GM23248 (cell line): ENCODE results near the gene SIK2. TPM values are rescaled to one million over a fixed set of nuclear protein-coding genes. Genes with fewer than 3 reads are reported as not detected.

Source experiments
- DNase-seq: peaks from one replicate; pipeline ENCODE4 v3.0.0-alpha.2; 2015
- H2AFZ ChIP-seq: fragments of 200-600 bp; sonication (generic); 2 replicates; pipeline ENCODE4 v1.6.1; 2016; ENCODE audit warnings: antibody characterized with exemption
- H3F3A ChIP-seq: fragments of 200-600 bp; sonication (generic); 2 replicates; pipeline ENCODE4 v1.6.1; 2016; ENCODE audit warnings: mild to moderate bottlenecking, antibody characterized with exemption, mixed run types; ENCODE audit not compliant: insufficient read depth
- H3K27ac ChIP-seq: fragments of 200-600 bp; sonication (generic); 2 replicates; pipeline ENCODE4 v1.5.1; 2016; ENCODE audit warnings: mild to moderate bottlenecking
- H3K27me3 ChIP-seq: fragments of 200-600 bp; sonication (generic); replicated peaks from 2 replicates; pipeline ENCODE4 v1.6.1; 2016; ENCODE audit warnings: mild to moderate bottlenecking; ENCODE audit not compliant: insufficient read depth
- H3K36me3 ChIP-seq: fragments of 200-600 bp; sonication (generic); 2 replicates; pipeline ENCODE4 v1.6.1; 2016; ENCODE audit warnings: low read depth, mild to moderate bottlenecking
- H3K4me1 ChIP-seq: fragments of 200-600 bp; sonication (generic); 2 replicates; pipeline ENCODE4 v1.6.1; 2016; ENCODE audit warnings: mild to moderate bottlenecking; ENCODE audit not compliant: insufficient read depth
- H3K4me2 ChIP-seq: fragments of 200-600 bp; sonication (generic); one replicate; pipeline ENCODE4 v1.6.1; 2016; ENCODE audit warnings: mild to moderate bottlenecking; ENCODE audit not compliant: unreplicated experiment
- H3K4me3 ChIP-seq: fragments of 200-600 bp; sonication (generic); 2 replicates; pipeline ENCODE4 v1.5.1; 2016; ENCODE audit warnings: mild to moderate bottlenecking
- H3K79me2 ChIP-seq: fragments of 200-600 bp; sonication (generic); 2 replicates; pipeline ENCODE4 v1.6.1; 2016; ENCODE audit warnings: mild to moderate bottlenecking; ENCODE audit not compliant: insufficient read depth
- H3K9ac ChIP-seq: fragments of 200-600 bp; sonication (generic); 2 replicates; pipeline ENCODE4 v1.6.1; 2016; ENCODE audit warnings: mild to moderate bottlenecking
- H3K9me2 ChIP-seq: fragments of 200-600 bp; sonication (generic); 2 replicates; pipeline ENCODE4 v1.6.1; 2016; ENCODE audit warnings: mixed run types, mild to moderate bottlenecking, moderate library complexity; ENCODE audit not compliant: insufficient read depth
- H3K9me3 ChIP-seq: fragments of 200-600 bp; sonication (generic); one replicate; pipeline ENCODE4 v1.6.1; 2017; ENCODE audit warnings: low read depth
- H4K20me1 ChIP-seq: fragments of 200-600 bp; sonication (generic); 2 replicates; pipeline ENCODE4 v1.6.0; 2016; ENCODE audit not compliant: insufficient read depth
- EZH2 ChIP-seq: fragments of 200-600 bp; sonication (generic); IDR thresholded peaks from 2 replicates; pipeline ENCODE4 v1.6.1; 2018; ENCODE audit warnings: antibody characterized with exemption, mild to moderate bottlenecking; ENCODE audit not compliant: insufficient read depth, poor library complexity, severe bottlenecking
- EZH2phosphoT487 ChIP-seq: fragments of 200-600 bp; sonication (generic); IDR thresholded peaks from 2 replicates; pipeline ENCODE4 v1.6.1; 2018; ENCODE audit warnings: antibody characterized with exemption, moderate library complexity, mild to moderate bottlenecking, low read depth; ENCODE audit not compliant: insufficient read depth
- WGBS, 2 experiments: methylation state at CpG; one replicate each; pipeline ENCODE4 v1.1.6; 2015 to 2017; ENCODE audit warnings: low lambda C conversion rate in 2 of 2, low coverage in 1 of 2; ENCODE audit errors: missing lambda C conversion rate in 2 of 2; 5-methylcytosine and 5-hydroxymethylcytosine counted together
- in situ Hi-C: fragments of 300-500 bp; cut with MboI; formaldehyde crosslinking; loops from 2 replicates; pipeline ENCODE4 v1.15.0; 2020
- polyA plus RNA-seq: library from polyadenylated mRNA; unstranded; fragments of >200 nt; fragmentation: Nextera tagmentation; extraction: Ambion mirVana; gene quantifications from 2 replicates; pipeline ENCODE4 v1.2.1, GENCODE V29; 2016
- total RNA-seq: library from RNA; depleted of rRNA; stranded (reverse); fragments of >200 nt; shearing (Covaris generic); gene quantifications from 2 replicates; pipeline ENCODE4 v1.2.3, GENCODE V29; 2014

The SIK2 gene
- total and polyA plus RNA-seq, 2 experiments from 2014 or later: 5.9 to 14.8 TPM

- TF ChIP-seq EZH2 (no peak), EZH2phosphoT487 (no peak)
- no peaks in the 10 kb centered on the region for H3K9me3 ChIP-seq
- in situ Hi-C loops: no loop called here
- no peak overlapping the region for H3K4me2 ChIP-seq
- H3K36me3 ChIP-seq: peaks cover 56% of the 10 kb centered on the region
- H3K27ac ChIP-seq: no peak overlapping the region
- no peaks in the 10 kb centered on the region for H3K9me2 ChIP-seq
- H4K20me1 ChIP-seq: no peaks in the 10 kb centered on the region
- H3K9ac ChIP-seq: no peak overlapping the region
- no peaks in the 10 kb centered on the region for H3K27me3 ChIP-seq
- no peak overlapping the region for H3K4me3 ChIP-seq
- 71 to 74% methylated on average over 7 of the region's 7 CpGs for WGBS, 2 experiments
- peaks cover 22% of the 10 kb centered on the region for H3K4me1 ChIP-seq
- DNase-seq: no peak
- H3F3A ChIP-seq: peaks cover 38% of the 10 kb centered on the region
- peaks cover 58% of the 10 kb centered on the region for H3K79me2 ChIP-seq
- no peak overlapping the region for H2AFZ ChIP-seq
These were observed 146.0 kb downstream of the SIK2 start for GRCh38 chr11:111748035-111748804.

GRCh38 chr11:111749646-111750045, 147.4 kb downstream of the SIK2 start:
- in situ Hi-C loops: no loop called here
- peaks cover 44% of the 10 kb centered on the region for H3K79me2 ChIP-seq
- H3K4me3 ChIP-seq: no peak overlapping the region
- H3K36me3 ChIP-seq: peaks cover 62% of the 10 kb centered on the region
- H3F3A ChIP-seq: peaks cover 38% of the 10 kb centered on the region
- H3K27me3 ChIP-seq: no peaks in the 10 kb centered on the region
- no peak overlapping the region for H3K27ac ChIP-seq
- peaks cover 17% of the 10 kb centered on the region for H3K4me1 ChIP-seq
- H3K9me3 ChIP-seq: no peaks in the 10 kb centered on the region
- no peaks in the 10 kb centered on the region for H3K9me2 ChIP-seq
- H4K20me1 ChIP-seq: no peaks in the 10 kb centered on the region
- no peak for DNase-seq
- no peak overlapping the region for H2AFZ ChIP-seq
- H3K9ac ChIP-seq: no peak overlapping the region
- TF ChIP-seq EZH2 (no peak), EZH2phosphoT487 (no peak)
- H3K4me2 ChIP-seq: no peak overlapping the region

- no peak for DNase-seq
- in situ Hi-C loops: no loop called here
These were observed 153.8 kb downstream of the SIK2 start for GRCh38 chr11:111756097-111756496.

GRCh38 chr11:111759376-111759775, 157.1 kb downstream of the SIK2 start:
- Histone ChIP-seq H3K4me2 (no peak overlapping the region), H4K20me1 (no peaks in the 10 kb centered on the region), H3K4me3 (no peak overlapping the region), H3K27me3 (no peaks in the 10 kb centered on the region), H3K9me2 (no peaks in the 10 kb centered on the region), H3K9ac (no peak overlapping the region), H3K36me3 (peaks cover 58% of the 10 kb centered on the region), H3K9me3 (no peaks in the 10 kb centered on the region), H3K27ac (no peak overlapping the region), H2AFZ (no peak overlapping the region), H3K79me2 (peaks cover 57% of the 10 kb centered on the region), H3F3A (0 out of 2 replicates have a peak, but pooled peaks cover 5% of the 10 kb centered on the region), H3K4me1 (peaks cover 13% of the 10 kb centered on the region)
- TF ChIP-seq EZH2phosphoT487 (no peak), EZH2 (no peak)
- no peak for DNase-seq
- in situ Hi-C loops: no loop called here

More at GRCh38 chr11:111756097-111756496, 153.8 kb downstream of the SIK2 start:
- H3K36me3 ChIP-seq: peaks cover 82% of the 10 kb centered on the region
- no peak for TF ChIP-seq EZH2phosphoT487
- TF ChIP-seq EZH2: no peak
- no peaks in the 10 kb centered on the region for H4K20me1 ChIP-seq
- peaks cover 24% of the 10 kb centered on the region for H3K79me2 ChIP-seq
- H3K27ac ChIP-seq: no peak overlapping the region
- H3F3A ChIP-seq: no peaks in the 10 kb centered on the region
- peaks cover 6% of the 10 kb centered on the region; the same call in 1 of the 2 replicates for H3K4me1 ChIP-seq
- H3K4me2 ChIP-seq: no peak overlapping the region
- no peaks in the 10 kb centered on the region for H3K9me3 ChIP-seq
- 97 to 98% methylated on average over 6 of the region's 6 CpGs for WGBS, 2 experiments
- H3K9ac ChIP-seq: no peak overlapping the region
- no peaks in the 10 kb centered on the region for H3K9me2 ChIP-seq
- H3K27me3 ChIP-seq: no peaks in the 10 kb centered on the region
- H3K4me3 ChIP-seq: no peak overlapping the region
- H2AFZ ChIP-seq: no peak overlapping the region
